K562 (cell line): ENCODE data around the gene GPX2. TPM values are rescaled to one million over a fixed set of nuclear protein-coding genes. Genes with fewer than 3 reads are reported as not detected.
A peak's percentile ranks its signal among the peaks of the same experiment; 100 is the strongest.

Source experiments
- CBFB ChIP-seq: sonication (generic); formaldehyde crosslinking; IDR thresholded peaks from 2 replicates; pipeline ENCODE4 v1.4.0; 2020; ENCODE audit warnings: mild to moderate bottlenecking, missing genetic modification reagents
- COPS2 ChIP-seq: fragments of 450-650 bp; conservative IDR thresholded peaks from 2 replicates; pipeline ENCODE4 v1.6.1; 2016; ENCODE audit warnings: mild to moderate bottlenecking, moderate library complexity
- CREB1 ChIP-seq, 2 experiments: sonication (generic) in 1 of 2; formaldehyde crosslinking in 1 of 2; IDR thresholded peaks; 2 replicates each; pipeline versions ENCODE4 v1.6.1 to v1.8.0; 2012 to 2022; ENCODE audit warnings: inconsistent platforms in 1 of 2, mild to moderate bottlenecking in 1 of 2, missing genetic modification reagents in 1 of 2, moderate library complexity in 1 of 2
- GABPB1 ChIP-seq: sonication (generic); formaldehyde crosslinking; IDR thresholded peaks from 2 replicates; pipeline ENCODE4 v1.8.0; 2022; ENCODE audit warnings: mild to moderate bottlenecking, missing genetic modification reagents
- GMEB1 ChIP-seq: fragments of 250-450 bp; sonication (Bioruptor Pico); IDR thresholded peaks from 2 replicates; pipeline ENCODE4 v1.4.0; 2020; ENCODE audit warnings: mild to moderate bottlenecking
- HMBOX1 ChIP-seq: sonication (generic); IDR thresholded peaks from 2 replicates; pipeline ENCODE4 v1.6.1; 2016
- HNRNPLL ChIP-seq: fragments of 200-400 bp; formaldehyde crosslinking; IDR thresholded peaks from 2 replicates; pipeline ENCODE4 v1.6.1; 2017; ENCODE audit warnings: low read length, low read depth, mild to moderate bottlenecking; ENCODE audit not compliant: poor library complexity, severe bottlenecking
- MYC ChIP-seq, 2 experiments: fragments of 250-450 bp in 1 of 2; sonication (Bioruptor Pico) in 1 of 2; IDR thresholded peaks; 2 replicates each; pipeline versions ENCODE4 v1.5.1 to v1.6.1; 2012 to 2021; ENCODE audit warnings: low read depth in 2 of 2, borderline replicate concordance in 1 of 2, improper control_type of control experiment in 1 of 2, low read length in 1 of 2, mild to moderate bottlenecking in 1 of 2, moderate library complexity in 1 of 2
- NCOA2 ChIP-seq, 2 experiments: fragments of 450-650 bp; IDR thresholded peaks; 2 replicates each; pipeline ENCODE4 v1.6.1; 2018; ENCODE audit warnings: mild to moderate bottlenecking in 2 of 2, moderate library complexity in 1 of 2; ENCODE audit not compliant: partially characterized antibody in 2 of 2
- PURB ChIP-seq: sonication (generic); formaldehyde crosslinking; IDR thresholded peaks from 2 replicates; pipeline ENCODE4 v1.9.0; 2021; ENCODE audit warnings: low read depth, mild to moderate bottlenecking, missing genetic modification reagents
- RERE ChIP-seq: sonication (generic); formaldehyde crosslinking; IDR thresholded peaks from 2 replicates; pipeline ENCODE4 v1.8.0; 2023; ENCODE audit warnings: missing genetic modification reagents, mild to moderate bottlenecking, borderline replicate concordance
- RFX1 ChIP-seq: fragments of 450-650 bp; IDR thresholded peaks from 2 replicates; pipeline ENCODE4 v1.6.1; 2016; ENCODE audit warnings: mild to moderate bottlenecking, moderate library complexity
- SIX5 ChIP-seq, 2 experiments: IDR thresholded peaks; 2 replicates each; pipeline ENCODE4 v1.6.1; 2011; ENCODE audit warnings: low read length in 2 of 2, borderline replicate concordance in 1 of 2, low read depth in 1 of 2, mild to moderate bottlenecking in 1 of 2, moderate library complexity in 1 of 2; ENCODE audit not compliant: insufficient read depth in 1 of 2
- ZNF277 ChIP-seq: fragments of 250-450 bp; sonication (Bioruptor Pico); IDR thresholded peaks from 2 replicates; pipeline ENCODE4 v1.8.0; 2022; ENCODE audit warnings: inconsistent platforms, mild to moderate bottlenecking, moderate library complexity, borderline replicate concordance
- ZNF766 ChIP-seq: fragments of 200-800 bp; sonication (Bioruptor generic); conservative IDR thresholded peaks from 2 replicates; pipeline ENCODE4 v1.6.1; 2016; ENCODE audit warnings: missing genetic modification characterization, missing compliant biosample characterization
- polyA plus RNA-seq, 8 experiments: library from polyadenylated mRNA; depleted of rRNA in 4 of 8; stranded (reverse) in 5 of 8; unstranded in 3 of 8; fragments of >200 nt; fragmentation: Nextera tagmentation in 2 of 8; fragmentation: Illumina TruSeq in 1 of 8; extraction: Ambion mirVana in 2 of 8; extraction: Trizol in 1 of 8; gene quantifications; 2 replicates each; pipeline versions ENCODE4 v1.2.1 to v1.2.3, GENCODE V29; 2011 to 2014; ENCODE audit warnings: inconsistent platforms in 1 of 8, missing spikeins in 1 of 8
- total RNA-seq, 7 experiments: library from RNA; depleted of rRNA in 6 of 7; stranded (reverse); fragments of >200 nt in 6 of 7; fragmentation: Illumina TruSeq in 2 of 7; extraction: Trizol in 2 of 7; gene quantifications; 2 replicates each; pipeline versions ENCODE4 v1.2.1 to v1.2.3, GENCODE V29; 2011 to 2021; ENCODE audit warnings: low replicate concordance in 1 of 7

Gene GPX2
- total and polyA plus RNA-seq, 9 of the 15 experiments (the other 6 are each of a cell fraction or from before 2014, with no cell fraction given): 0.24 TPM; not detected in 8

DNA sequence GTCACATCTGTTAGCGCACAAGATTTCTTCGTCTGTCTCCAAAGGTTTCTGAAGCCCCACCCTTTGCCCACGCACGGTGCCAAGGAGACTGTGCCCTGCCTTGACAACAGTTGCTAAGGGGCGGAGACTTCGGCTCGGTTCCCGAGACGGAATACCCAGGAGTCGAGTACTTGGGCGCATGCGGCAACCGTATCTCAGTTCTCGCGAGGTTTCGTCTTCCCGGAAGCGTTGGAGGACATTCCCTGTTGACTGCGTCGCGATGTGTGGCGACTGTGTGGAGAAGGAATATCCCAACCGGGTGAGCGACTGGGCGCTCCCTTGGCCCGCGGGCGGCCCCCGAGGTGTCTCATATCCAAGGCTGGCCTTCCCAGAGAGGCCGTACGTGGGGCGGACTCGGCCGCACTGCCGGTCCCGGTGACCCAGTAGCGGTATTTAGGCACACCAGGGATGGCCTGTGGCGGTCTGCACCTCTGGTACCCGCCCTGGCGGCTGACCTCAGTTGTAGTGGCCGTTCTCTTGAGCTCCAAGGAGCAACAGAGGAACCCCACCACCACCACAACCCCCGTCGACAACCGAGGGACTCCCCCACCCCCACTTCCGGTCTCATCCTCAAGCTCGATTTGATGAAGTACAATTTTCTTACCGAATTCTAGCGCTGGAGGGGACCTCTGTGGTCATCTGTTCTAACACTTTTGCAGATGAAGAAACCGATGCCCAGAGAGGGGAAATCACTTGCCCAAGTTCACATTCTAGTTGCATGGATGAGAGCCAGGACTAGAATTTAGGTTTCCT lies 28.1 kb downstream of the GPX2 start, which contains the start of gene CHURC1 (continued):
- TF ChIP-seq ZNF277 (CRISPR knock-in tag): no peak
- peak; percentile 73 for TF ChIP-seq GABPB1 (CRISPR knock-in tag)
- no peak for TF ChIP-seq GMEB1 (CRISPR knock-in tag)
- TF ChIP-seq HMBOX1: no peak
- peak; percentile 58; the same call in 1 of the 2 replicates for TF ChIP-seq MYC (IDR thresholded peaks at IDR 0.05; ENCODE audit: low read depth, low read length)
- no peak for TF ChIP-seq MYC (CRISPR knock-in tag; IDR thresholded peaks at IDR 0.05; ENCODE audit: borderline replicate concordance, low read depth)
- no peak for TF ChIP-seq PURB (CRISPR knock-in tag)
- TF ChIP-seq CBFB (CRISPR knock-in tag): no peak
- TF ChIP-seq HNRNPLL: no peak
- no peak for TF ChIP-seq COPS2
- no peak for TF ChIP-seq SIX5 (IDR thresholded peaks at IDR 0.05; ENCODE audit: borderline replicate concordance in 1 of 2, insufficient read depth in 1 of 2, low read depth in 1 of 2, low read length in 2 of 2)
- no peak for TF ChIP-seq NCOA2 (IDR thresholded peaks at IDR 0.05; ENCODE audit: partially characterized antibody in 2 of 2)
- TF ChIP-seq RERE: no peak
- TF ChIP-seq ZNF766: no peak
- no peak for TF ChIP-seq CREB1 (IDR thresholded peaks at IDR 0.05)
- no peak for TF ChIP-seq CREB1 (CRISPR knock-in tag; IDR thresholded peaks at IDR 0.05)
- peak; percentile 99 for TF ChIP-seq RFX1
